ENCODE data around the gene SSC5D.

The SSC5D gene

GRCh38 chr19:55473225-55474012 lies 14.8 kb upstream of the SSC5D start:
- DNase-seq (ENCODE audit: low read depth in 2 of 2): no peak

- DNase-seq (ENCODE audit: low read depth in 2 of 2): no peak
These were observed 13.7 kb upstream of the SSC5D start for GRCh38 chr19:55474269-55475265.

GRCh38 chr19:55476100-55476775 lies 12.0 kb upstream of the SSC5D start, which contains the start of gene ZNF628:
Gene ZNF628 (plus strand): TSS chr19:55476617. CDS start chr19:55479911, 3,294 bp downstream.
- DNase-seq (ENCODE audit: low read depth in 2 of 2): peak; percentile 96 to 97

- no peak for DNase-seq (ENCODE audit: low read depth in 2 of 2)
These were observed 10.3 kb upstream of the SSC5D start for GRCh38 chr19:55477905-55478304.

- no peak for DNase-seq (ENCODE audit: low read depth in 2 of 2)
These were observed 9.9 kb upstream of the SSC5D start for GRCh38 chr19:55478364-55478763.

GRCh38 chr19:55479045-55479444 lies 9.2 kb upstream of the SSC5D start:
- no peak for DNase-seq (ENCODE audit: low read depth in 2 of 2)

- DNase-seq (ENCODE audit: low read depth in 2 of 2): no peak
These were observed 8.6 kb upstream of the SSC5D start for GRCh38 chr19:55479451-55480230.

GRCh38 chr19:55481148-55481793 lies 7.0 kb upstream of the SSC5D start:
- DNase-seq (ENCODE audit: low read depth in 2 of 2): no peak

GRCh38 chr19:55481794-55482155 lies 6.5 kb upstream of the SSC5D start:
- DNase-seq (ENCODE audit: low read depth in 2 of 2): no peak

- DNase-seq (ENCODE audit: low read depth in 2 of 2): no peak
These were observed 5.9 kb upstream of the SSC5D start for GRCh38 chr19:55482156-55482961.

- DNase-seq (ENCODE audit: low read depth in 2 of 2): no peak
These were observed 5.1 kb upstream of the SSC5D start for GRCh38 chr19:55482967-55483705.

GRCh38 chr19:55483706-55484592 lies 4.3 kb upstream of the SSC5D start:
- DNase-seq (ENCODE audit: low read depth in 2 of 2): no peak

- no peak for DNase-seq (ENCODE audit: low read depth in 2 of 2)
These were observed 3.4 kb upstream of the SSC5D start, which contains the start of gene NAT14 for GRCh38 chr19:55484593-55485438. Gene NAT14 (plus strand): TSS chr19:55485188. CDS start chr19:55485709, 521 bp downstream.

- no peak for DNase-seq (ENCODE audit: low read depth in 2 of 2)
These were observed 2.7 kb upstream of the SSC5D start for GRCh38 chr19:55485439-55486011.

GRCh38 chr19:55486043-55486970 lies 1.9 kb upstream of the SSC5D start:
- no peak for DNase-seq (ENCODE audit: low read depth in 2 of 2)
